Coronary artery (tissue), 2 donors: Measurements from ENCODE around the gene DPP10.

Experiments
- DNase-seq: peaks from one replicate; pipeline ENCODE4 v3.0.0-alpha.2; 2017; ENCODE audit warnings: low spot score
- H3K27ac ChIP-seq, 2 donors: fragments of 200-600 bp; sonication (generic); one replicate each; pipeline ENCODE4 v1.5.1; 2016 to 2019
- H3K4me3 ChIP-seq: fragments of 200-600 bp; sonication (generic); 2 replicates; pipeline ENCODE4 v1.5.1; 2016; ENCODE audit warnings: mild to moderate bottlenecking, moderate library complexity
- CTCF ChIP-seq: fragments of 200-600 bp; sonication (generic); IDR thresholded peaks from one replicate; pipeline ENCODE4 v1.5.1; 2019; ENCODE audit warnings: antibody characterized with exemption

Gene DPP10

GRCh38 chr2:115389898-115390565 is 947.6 kb downstream of the DPP10 start:
- no peak for TF ChIP-seq CTCF
- Histone ChIP-seq H3K4me3 (no peak overlapping the region), H3K27ac (no peak overlapping the region)
- DNase-seq, result no peak

- no peak overlapping the region for H3K27ac ChIP-seq
- no peak overlapping the region for H3K4me3 ChIP-seq
- DNase-seq, result no peak
- TF ChIP-seq CTCF, result no peak
These were observed 954.1 kb downstream of the DPP10 start for GRCh38 chr2:115396579-115396978.

- no peak overlapping the region for H3K4me3 ChIP-seq
- TF ChIP-seq CTCF, result no peak
- no peak for DNase-seq
- no peak overlapping the region for H3K27ac ChIP-seq
These were observed 958.5 kb downstream of the DPP10 start for GRCh38 chr2:115400940-115401339.

GRCh38 chr2:115412501-115412900 is 970.1 kb downstream of the DPP10 start:
- DNase-seq, result no peak
- Histone ChIP-seq H3K27ac (no peak overlapping the region), H3K4me3 (no peak overlapping the region)
- no peak for TF ChIP-seq CTCF

- Histone ChIP-seq H3K27ac (no peak overlapping the region), H3K4me3 (no peak overlapping the region)
- no peak for DNase-seq
- TF ChIP-seq CTCF, result no peak
These were observed 971.4 kb downstream of the DPP10 start for GRCh38 chr2:115413791-115414190.

- no peak for DNase-seq
- Histone ChIP-seq H3K4me3 (no peak overlapping the region), H3K27ac (no peak overlapping the region)
- TF ChIP-seq CTCF, result no peak
These were observed 972.0 kb downstream of the DPP10 start for GRCh38 chr2:115414466-115414865.

- Histone ChIP-seq H3K4me3 (no peak overlapping the region), H3K27ac (no peak overlapping the region)
- no peak for DNase-seq
- no peak for TF ChIP-seq CTCF
These were observed 979.7 kb downstream of the DPP10 start for GRCh38 chr2:115422004-115422634.
